IPS DF 4.7 (cell line): Measurements from ENCODE around the gene GFOD2.
"Not testable (repeated sequence)": the region's sequence is repeated elsewhere in the genome, so short reads cannot be mapped to it uniquely, and the experiment has no call there.

ENCODE experiments used
- DNase-seq: peaks from one replicate; pipeline ENCODE4 v3.0.0-alpha.2; 2013; ENCODE audit warnings: low spot score; ENCODE audit errors: extremely low read depth

Gene GFOD2

DNA sequence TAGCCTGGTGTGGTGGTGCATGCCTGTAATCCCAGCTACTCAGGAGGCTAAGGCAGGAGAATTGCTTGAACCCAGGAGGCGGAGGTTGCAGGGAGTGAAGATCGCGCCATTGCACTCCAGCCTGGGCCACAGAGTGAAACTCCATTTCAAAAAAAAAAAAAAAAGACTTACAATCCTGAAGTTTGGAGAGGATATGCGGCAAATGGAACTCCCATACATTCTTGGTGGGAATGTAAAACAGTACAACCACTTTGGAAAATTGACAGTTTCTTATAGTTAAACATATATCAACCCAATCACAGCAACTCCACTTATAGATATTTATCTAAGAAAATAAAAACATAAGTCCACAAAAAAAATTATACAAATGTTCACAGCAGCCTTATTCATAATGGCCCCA is 11.9 kb downstream of the GFOD2 start:
- DNase-seq: no peak

DNA sequence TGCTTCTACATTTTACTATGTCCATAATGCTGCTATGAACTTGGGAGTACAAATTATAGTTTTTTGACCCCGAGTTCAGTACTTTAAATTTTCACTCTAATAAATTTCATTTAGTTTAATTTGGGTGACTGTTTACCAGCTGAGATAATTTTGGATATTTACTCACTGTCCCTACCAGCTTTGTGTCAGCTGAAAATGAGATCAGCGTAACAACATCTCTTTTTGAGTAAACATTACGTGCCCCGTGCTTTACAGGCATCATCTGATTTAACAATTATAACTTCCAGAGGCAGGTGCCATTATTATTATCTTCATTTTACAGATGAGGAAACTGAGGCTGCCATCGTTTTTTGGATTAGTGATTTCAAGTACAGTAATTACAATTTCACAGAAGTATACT is 15.0 kb downstream of the GFOD2 start:
- no peak for DNase-seq

DNA sequence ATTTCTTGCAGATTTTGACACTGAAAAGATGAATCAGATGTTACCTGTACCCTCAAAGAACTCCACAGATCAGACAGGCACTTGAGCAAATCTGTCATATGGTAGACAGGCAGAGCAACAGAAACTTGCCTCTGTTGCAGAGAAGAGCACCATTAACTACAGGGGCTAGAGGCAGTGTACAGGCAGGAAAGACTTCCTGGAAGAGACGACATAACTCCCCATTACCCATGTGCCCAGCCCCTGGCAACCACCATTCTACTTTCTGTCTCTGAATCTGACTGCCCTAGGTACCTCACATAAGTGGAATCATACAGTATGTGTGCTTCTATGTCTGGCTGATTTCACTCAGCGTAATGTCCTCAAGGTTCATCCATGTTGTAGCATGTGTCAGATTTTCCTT is 15.5 kb downstream of the GFOD2 start:
- no peak for DNase-seq

DNA sequence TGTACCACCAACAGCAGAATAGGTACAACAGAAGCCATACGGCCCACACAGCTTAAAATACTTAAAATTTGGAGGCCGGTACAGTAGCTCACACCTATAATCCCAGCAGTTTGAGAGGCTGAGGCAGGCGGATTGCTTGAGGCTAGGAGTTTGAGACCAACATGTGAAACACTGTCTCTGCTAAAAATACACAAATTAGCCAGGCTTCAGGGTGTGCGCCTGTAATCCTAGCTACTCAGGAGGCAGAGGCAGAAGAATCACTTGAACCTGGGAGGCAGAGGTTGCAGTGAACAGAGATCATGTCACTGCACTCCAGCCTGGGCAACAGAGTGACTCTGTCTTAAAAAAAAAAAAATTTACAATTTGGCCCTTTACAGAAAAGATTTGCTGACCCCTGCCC is 17.0 kb downstream of the GFOD2 start:
- no peak for DNase-seq

DNA sequence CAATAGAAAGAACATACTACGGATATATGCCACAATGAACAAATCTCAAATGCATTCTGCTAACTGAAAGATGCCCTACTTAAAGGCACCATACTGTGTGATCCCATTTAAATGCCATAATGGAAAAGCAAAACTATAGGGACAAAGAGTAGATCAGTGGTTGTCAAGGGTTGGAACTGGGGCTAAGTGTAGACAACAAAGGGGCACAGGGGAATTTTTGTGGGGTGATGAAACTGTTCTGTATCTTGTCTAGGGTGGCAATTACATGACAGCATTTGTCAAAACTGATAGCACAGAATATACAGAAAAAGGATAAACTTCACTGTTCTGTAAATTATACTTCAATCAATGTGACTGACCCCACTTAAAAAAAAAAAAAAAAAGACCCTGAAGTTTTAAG is 17.7 kb downstream of the GFOD2 start:
- no peak for DNase-seq

DNA sequence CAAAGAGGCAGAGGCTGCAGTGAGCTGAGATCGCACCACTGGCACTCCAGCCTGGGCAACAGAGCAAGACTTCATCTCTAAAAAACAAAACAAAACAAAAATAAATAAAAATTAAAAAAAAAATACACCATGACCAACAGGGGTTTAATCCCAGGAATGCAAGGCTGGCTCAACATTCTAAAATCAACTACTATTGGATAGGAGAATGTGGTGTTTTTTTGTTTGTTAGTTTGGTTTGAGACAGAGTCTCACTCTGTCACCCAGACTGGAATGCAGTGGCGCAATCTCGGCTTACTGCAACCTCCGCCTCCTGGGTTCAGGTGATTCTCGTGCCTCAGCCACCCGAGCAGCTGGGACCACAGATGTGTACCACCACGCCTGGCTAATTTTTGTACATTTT is 19.9 kb downstream of the GFOD2 start:
- no peak for DNase-seq

DNA sequence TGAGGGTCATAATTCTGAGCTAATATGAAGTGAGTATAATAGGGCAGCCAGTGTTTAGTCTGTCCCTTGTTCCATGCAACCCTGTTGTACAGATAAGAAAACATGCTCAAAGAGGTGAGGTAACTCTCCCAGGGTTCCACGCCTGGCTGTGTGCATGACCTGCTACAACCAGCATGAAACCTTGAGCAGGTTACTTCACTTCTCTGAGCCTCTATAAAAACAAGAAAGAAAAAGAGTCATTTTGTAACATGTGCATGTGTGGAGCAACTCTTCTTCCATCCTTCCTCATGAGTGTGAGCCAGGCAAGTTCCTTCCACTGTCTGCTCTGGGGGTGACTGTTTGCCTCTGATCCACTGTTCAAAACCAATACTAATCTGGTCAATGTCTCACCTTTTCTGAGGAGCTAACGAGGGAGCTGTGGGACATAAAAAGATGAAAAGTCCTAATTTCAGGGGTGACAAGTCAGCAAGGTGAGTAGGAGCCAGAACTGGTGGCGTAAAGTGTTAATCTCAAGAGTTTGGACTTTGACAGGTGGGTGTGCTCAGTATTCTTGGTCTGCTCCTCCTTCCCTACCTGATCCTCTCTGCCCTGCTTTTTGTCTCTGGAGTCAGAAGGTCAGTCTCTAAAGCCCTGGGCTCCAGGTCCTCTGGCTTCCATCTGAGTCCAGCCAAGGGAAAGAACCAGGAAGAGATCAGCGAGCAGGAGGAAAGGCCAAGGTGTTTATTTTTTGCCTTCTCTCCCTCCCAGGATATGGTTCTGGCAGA is 21.5 kb downstream of the GFOD2 start:
- no peak for DNase-seq

DNA sequence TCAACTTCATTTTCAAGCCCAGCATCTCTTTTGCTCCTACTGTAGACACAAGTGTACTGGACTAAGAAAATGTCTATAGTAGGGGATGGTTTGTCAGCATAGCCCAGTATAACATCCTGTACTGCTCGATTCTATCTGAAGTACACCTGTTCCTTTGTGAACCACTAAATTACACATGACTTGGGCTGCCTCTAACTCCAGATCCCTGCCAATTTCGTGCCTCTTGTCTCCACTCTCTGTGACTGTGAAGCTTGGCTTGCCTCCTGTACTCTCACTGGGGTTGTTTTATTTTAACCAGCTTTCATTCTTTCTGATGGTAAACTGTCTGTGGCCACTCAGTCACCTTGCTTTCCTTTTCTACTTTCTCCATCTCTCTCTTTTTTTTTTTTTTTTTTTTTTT is 24.5 kb downstream of the GFOD2 start:
- DNase-seq: no peak

DNA sequence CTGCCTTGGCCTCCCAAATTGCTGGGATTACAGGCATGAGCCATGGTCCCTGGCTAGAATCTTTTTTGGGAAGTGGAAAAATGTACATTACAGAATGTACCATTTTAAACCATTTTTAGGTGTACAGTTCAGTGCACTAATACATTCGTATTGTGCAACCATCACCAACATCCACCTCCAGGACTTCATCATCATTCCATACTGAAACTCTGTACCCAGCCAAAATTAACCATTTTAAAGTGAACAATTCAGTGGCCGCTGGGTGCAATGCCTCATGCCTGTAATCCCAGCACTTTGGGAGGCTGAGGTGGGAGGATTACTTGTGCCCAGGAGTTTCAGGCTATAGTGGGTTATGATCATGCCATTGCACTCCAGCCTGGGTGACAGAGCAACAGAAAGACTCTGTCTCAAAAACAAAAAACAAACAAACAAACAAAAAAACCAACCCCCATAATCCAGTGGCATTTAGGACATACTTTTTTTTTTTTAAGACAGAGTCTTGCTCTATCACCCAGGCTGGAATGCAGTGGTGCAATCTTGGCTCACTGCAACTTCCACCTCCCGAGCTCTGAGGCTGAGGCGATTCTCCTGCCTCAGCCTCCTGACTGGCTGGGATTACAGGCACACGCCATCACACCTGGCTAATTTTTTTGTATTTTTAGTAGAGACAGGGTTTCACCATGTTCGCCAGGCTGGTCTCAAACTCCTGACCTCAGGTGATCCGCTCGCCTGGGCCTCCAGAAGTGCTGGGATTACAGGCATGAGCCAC is 25.4 kb downstream of the GFOD2 start:
- not testable (repeated sequence) for DNase-seq

DNA sequence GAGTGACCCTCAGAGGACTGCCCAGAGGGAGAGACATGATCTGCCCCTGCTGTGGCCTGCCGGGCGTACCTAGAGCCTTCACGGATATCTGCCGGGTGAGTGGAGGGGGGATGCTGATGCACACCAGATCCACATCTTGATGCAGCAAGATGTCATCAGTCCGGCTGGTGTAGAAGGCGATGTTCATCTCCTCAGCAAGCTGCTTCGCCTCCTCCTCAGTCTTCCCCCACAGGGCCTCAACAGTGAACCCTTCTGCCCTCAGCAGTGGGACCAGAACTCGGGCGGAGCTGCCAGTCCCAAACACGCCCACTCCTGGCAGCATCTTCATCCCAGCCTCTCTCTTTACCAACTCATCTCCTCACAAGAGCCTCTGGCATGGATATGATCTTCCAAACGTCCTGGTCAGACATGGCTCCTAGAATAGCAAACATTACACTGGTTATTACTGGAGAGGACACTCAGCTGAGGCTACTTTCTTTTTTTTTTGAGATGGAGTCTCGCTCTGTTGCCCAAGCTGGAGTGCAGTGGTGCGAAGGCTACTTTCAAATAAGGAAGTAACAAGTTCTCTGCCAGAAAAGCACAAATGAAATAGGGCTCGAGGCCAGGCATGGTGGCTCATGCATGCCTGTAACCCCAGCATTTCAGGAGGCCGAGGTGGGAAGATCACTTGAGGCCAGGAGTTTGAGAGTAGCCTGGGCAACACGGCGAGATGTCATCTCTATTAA is 33.6 kb downstream of the GFOD2 start:
- DNase-seq: no peak

DNA sequence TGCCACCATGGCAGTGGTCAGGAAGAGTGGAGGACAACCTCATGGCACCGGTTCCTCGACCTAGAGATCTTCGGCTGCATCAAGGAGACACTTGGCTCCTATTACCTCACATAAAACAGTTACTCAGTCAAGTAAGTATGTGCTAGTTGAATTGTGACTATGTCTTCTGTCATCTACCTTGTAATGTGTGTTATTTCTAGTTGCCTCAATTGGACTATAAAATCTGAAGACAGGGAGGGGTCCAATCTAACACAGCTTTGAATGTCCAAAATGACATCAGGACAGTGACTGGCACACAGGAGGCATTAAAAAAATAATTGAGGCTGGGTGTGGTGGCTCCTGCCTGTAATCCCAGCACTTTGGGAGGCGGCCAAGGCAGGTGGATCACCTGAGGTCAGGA is 35.3 kb downstream of the GFOD2 start:
- no peak for DNase-seq

DNA sequence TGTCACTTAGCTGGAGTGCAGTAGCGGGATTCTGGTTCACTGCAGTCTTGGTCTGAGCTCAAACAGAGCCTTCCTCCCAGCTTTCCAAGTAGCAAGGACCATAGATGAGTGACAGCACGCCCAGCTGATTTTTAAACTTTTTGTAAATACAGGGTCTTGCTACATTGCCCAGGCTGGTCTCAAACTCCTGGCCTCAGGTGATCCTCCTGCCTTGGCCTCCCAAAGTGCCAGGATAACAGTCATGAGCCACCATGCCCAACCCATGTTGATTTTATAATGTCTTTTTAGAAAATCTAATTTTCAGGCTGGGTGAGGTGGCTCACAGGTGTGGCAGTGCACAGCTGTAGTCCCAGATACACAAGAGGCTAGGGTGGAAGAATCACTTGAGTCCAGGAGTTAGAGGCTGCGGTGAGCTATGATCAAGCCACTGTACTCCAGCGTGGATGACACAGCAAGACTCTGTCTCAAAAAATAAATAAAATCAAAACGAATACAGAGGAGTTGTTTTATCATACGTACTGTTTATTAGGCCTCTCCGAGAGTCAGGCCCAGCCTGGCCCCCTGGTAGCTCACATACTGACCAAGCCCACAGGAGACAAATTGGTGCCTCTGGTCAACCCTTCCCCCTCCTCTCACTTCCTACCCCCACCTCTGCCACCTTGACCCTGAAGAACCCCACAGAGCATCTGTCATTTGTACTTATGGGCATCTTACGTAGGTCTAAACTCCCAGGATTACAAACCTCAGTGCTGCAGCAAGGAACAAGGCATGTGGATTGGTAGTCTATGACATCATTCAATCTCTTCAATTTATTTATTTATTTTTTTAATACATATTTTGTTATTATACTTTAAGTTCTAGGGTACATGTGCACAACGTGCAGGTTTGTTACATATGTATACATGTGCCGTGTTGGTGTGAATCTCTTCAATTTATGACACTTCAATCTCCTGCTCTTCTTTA is 38.9 kb downstream of the GFOD2 start:
- DNase-seq: no peak

DNA sequence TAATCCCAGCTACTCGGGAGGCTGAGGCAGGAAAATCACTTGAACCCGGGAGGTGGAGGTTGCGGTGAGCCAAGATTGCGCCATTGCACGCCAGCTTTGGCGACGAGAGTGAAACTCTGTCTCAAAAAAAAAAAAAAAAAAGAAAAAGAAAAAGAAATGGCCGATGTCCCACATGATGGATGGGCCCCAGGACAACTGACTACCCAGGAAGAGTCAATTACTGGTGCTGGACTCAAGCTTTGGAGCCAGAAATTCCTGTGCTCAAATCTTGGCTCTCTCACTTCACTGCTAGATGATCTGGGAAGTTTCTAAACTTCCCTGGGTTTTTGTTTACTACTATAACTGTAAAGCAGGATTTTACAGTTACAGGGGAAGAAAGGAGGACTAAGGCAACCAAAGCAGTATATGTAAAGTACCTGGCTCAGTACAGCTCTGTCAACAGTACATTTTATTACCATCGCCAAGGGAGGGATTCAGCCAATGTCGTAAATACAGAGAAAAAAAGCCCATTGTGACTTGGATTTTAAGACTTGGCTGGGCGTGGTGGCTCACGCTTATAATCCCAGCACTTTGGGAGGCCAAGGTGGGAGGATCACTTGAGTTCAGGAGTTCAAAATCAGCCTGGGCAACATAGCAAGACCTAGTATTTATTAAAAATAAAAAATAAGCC is 40.6 kb downstream of the GFOD2 start:
- no peak for DNase-seq

DNA sequence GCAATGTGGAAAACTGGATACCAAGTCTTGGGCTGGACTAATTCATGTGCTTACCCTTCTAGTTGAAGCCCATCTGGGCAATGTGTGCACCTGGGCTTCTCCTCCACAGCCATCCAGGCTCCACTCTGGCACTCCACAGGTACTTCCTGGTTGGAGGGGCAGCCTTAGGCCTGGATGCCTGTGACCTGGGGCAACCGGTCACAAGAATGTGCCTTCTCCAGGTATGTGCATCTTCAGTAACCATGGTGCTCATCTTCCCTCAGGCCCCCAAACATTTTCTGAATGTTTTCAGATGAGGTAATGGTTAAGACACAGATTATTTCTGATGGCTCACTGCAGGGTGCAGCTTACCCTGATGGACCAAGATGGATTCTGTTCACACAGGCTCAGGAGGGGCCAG is 41.4 kb downstream of the GFOD2 start:
- DNase-seq: no peak

DNA sequence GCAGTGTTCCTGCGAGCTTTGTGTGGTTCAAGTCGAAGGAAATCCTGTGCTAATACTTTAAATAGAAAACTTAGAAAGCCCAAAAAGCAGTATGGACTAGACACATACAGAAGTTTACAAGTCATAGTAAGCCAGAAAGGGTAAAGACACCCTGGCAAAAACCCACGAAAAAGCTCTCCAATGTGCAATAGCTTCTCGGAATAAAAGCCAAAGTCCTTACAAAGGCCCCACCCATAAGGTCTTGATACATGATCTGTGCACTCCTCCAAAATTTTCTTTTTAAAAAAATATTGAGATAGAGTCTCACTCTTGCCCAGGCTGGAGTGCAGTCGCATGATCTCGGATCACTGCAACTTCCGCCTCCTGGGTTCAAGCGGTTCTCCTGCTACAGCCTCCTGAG is 42.2 kb downstream of the GFOD2 start:
- DNase-seq: no peak

DNA sequence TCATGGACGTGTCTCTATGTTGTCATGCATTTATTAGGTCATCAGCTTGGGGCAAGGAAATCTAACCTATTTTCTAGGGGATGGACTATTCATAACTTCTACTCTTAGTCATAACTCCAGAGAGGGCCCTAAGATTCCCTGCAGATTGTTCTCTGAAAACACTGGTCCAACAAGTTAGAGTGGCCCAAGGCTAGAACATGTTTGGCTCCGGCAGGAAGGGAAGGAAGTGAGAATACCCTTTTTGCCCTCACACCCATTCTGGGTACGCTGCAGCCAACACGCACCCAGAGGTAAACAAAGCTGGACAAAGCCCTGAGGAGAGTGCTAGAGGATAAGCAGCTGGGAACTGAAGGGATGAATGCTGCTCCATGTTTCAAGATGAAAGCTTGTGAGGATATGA is 42.6 kb downstream of the GFOD2 start:
- no peak for DNase-seq

DNA sequence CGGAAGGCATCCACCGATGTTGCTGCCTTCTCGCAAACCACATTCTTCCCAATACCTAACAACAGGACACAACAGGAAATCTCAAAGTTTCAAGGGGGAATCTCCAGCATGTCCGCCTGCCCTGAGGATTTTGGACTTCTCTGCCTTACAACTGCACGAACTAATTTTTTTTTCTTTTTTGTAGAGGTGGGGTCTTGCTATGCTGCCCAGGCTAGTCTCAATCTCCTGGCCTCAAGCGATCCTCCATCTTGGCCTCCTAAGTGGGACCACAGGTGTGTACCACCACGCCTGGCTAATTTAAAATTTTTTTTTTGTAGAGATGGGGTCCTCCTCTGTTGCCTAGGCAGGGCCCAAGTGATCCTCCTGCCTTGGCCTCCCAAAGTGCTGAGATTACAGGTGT is 43.1 kb downstream of the GFOD2 start:
- DNase-seq: no peak

DNA sequence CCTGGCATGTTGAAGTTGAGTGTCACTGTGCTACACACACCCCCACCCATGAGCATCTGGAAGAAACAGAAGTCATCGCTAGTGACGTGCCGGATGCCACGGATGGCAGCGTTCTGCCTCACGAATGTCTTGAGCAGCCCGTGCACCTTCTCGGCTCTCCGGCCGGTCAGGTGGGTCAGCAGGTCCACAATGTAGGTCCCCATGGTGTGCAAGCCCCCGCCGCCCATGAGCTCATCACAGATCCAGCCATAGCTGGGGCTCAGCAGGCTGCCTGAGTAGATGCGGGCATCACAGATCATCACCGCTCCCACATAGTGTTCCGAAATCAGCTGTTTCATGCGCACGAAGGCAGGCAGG is 43.6 kb downstream of the GFOD2 start:
- DNase-seq: no peak

DNA sequence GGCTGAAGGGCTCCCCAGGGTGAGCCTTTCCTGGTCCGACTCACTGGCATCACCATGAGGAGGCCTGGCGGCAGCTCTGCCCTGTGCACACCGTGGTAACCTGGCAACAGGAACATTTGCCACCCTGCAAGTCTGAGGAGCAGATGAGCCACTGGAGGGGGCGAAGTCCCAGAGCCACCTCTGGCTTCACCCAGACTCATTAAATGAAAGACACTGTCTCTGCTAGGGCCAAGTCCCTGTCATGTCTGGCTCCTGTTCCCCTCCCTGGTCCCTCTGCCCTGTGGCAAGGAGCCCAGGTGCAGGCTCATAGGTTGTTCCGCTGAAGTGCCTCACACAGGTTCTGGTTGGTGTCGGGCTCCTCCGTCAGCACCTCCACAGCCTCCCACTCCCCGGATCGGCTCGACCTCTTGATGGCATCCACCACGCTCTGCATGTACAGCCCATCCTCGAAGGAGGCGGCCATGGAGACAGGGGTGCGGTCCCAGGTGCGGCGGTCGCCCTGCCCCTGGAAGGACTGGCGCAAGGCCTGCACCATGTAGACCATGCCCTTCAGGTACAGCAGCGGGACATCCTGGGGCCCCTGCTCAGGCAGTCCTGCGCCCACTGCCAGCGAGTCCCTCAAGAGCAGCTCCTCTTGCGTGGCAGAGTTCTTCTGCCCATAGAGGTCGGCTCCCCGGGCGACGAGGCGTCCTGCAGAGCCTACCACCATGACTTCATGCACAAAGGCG is 44.1 kb downstream of the GFOD2 start:
- DNase-seq: no peak
